Calu3 (cell line): ENCODE data around the gene ULK4. TPM values are rescaled to one million over a fixed set of nuclear protein-coding genes. Genes with fewer than 3 reads are reported as not detected.

Experiments used
- BruUV-seq: library from RNA; stranded (reverse); fragments of 400-500 nt; replicated peaks from 2 replicates; lab custom pipeline; 2021; lab: Mats Ljungman, UMichigan
- CTCF ChIA-PET: fragments of 300-600 bp; sonication (Branson Sonifier 250); formaldehyde crosslinking; loops from one replicate; lab custom pipeline; 2022; ENCODE audit warnings: antibody characterized with exemption; lab: Charles Lee
- DNase-seq: peaks from one replicate; pipeline ENCODE4 v3.0.0; 2022
- H3K27ac Mint-ChIP-seq: one replicate; pipeline ENCODE4 v1.8.0; 2022; ENCODE audit warnings: mixed read lengths; ENCODE audit not compliant: unreplicated experiment
- H3K27me3 Mint-ChIP-seq: one replicate; pipeline ENCODE4 v1.8.0; 2022; ENCODE audit warnings: mixed read lengths; ENCODE audit not compliant: unreplicated experiment
- H3K36me3 Mint-ChIP-seq: one replicate; pipeline ENCODE4 v1.8.0; 2022; ENCODE audit warnings: mild to moderate bottlenecking, moderate library complexity, mixed read lengths; ENCODE audit not compliant: insufficient read depth, unreplicated experiment
- H3K4me1 Mint-ChIP-seq: one replicate; pipeline ENCODE4 v1.8.0; 2022; ENCODE audit warnings: mild to moderate bottlenecking, low read depth, mixed read lengths; ENCODE audit not compliant: unreplicated experiment
- H3K4me3 Mint-ChIP-seq: one replicate; pipeline ENCODE4 v1.8.0; 2022; ENCODE audit warnings: mild to moderate bottlenecking, low read depth, moderate library complexity, mixed read lengths; ENCODE audit not compliant: unreplicated experiment
- H3K9me3 Mint-ChIP-seq: one replicate; pipeline ENCODE4 v1.8.0; 2022; ENCODE audit warnings: low read depth, mixed read lengths; ENCODE audit not compliant: unreplicated experiment
- intact Hi-C: fragments of 100-400 bp; cut with micrococcal nuclease; formaldehyde crosslinking; loops from one replicate; pipeline ENCODE4 v1.10.0; 2022; ENCODE audit not compliant: unreplicated experiment
- total RNA-seq: library from RNA; stranded (reverse); gene quantifications from 2 replicates; pipeline ENCODE4 v1.2.3, GENCODE V29; 2022
- TF ChIP-seq, protein P1 (sequence below): fragments of 200-600 bp; IDR thresholded peaks from one replicate; pipeline ENCODE4 v1.8.0; 2022; ENCODE audit warnings: antibody characterized with exemption; ENCODE audit not compliant: unreplicated experiment

ULK4 gene
- total RNA-seq, 1 experiment from 2014 or later, result 8.7 TPM

- TF ChIP-seq, protein P1, sequence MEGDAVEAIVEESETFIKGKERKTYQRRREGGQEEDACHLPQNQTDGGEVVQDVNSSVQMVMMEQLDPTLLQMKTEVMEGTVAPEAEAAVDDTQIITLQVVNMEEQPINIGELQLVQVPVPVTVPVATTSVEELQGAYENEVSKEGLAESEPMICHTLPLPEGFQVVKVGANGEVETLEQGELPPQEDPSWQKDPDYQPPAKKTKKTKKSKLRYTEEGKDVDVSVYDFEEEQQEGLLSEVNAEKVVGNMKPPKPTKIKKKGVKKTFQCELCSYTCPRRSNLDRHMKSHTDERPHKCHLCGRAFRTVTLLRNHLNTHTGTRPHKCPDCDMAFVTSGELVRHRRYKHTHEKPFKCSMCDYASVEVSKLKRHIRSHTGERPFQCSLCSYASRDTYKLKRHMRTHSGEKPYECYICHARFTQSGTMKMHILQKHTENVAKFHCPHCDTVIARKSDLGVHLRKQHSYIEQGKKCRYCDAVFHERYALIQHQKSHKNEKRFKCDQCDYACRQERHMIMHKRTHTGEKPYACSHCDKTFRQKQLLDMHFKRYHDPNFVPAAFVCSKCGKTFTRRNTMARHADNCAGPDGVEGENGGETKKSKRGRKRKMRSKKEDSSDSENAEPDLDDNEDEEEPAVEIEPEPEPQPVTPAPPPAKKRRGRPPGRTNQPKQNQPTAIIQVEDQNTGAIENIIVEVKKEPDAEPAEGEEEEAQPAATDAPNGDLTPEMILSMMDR, result no peak
- intact Hi-C loops, result no loop called here
- Mint-ChIP-seq H3K9me3 (no peaks in the 10 kb centered on the region), H3K4me3 (no peak overlapping the region), H3K4me1 (no peaks in the 10 kb centered on the region), H3K27ac (no peak overlapping the region), H3K36me3 (no peaks in the 10 kb centered on the region), H3K27me3 (no peaks in the 10 kb centered on the region)
- CTCF ChIA-PET, result no interaction called here
- no TSS peak for BruUV-seq
- DNase-seq, result no peak
Observed at GRCh38 chr3:41660510-41660909, 301.4 kb downstream of the ULK4 start.

- no peaks in the 10 kb centered on the region for H3K36me3 Mint-ChIP-seq
- no peak for DNase-seq
- BruUV-seq, result no TSS peak
- H3K4me1 Mint-ChIP-seq, result no peaks in the 10 kb centered on the region
- no peaks in the 10 kb centered on the region for H3K9me3 Mint-ChIP-seq
- no peak overlapping the region for H3K4me3 Mint-ChIP-seq
- CTCF ChIA-PET, result no interaction called here
- no peak overlapping the region for H3K27ac Mint-ChIP-seq
- H3K27me3 Mint-ChIP-seq, result no peaks in the 10 kb centered on the region
- intact Hi-C loops, result no loop called here
- TF ChIP-seq, protein P1, result no peak
Observed at GRCh38 chr3:41653571-41654239, 308.2 kb downstream of the ULK4 start.

DNA sequence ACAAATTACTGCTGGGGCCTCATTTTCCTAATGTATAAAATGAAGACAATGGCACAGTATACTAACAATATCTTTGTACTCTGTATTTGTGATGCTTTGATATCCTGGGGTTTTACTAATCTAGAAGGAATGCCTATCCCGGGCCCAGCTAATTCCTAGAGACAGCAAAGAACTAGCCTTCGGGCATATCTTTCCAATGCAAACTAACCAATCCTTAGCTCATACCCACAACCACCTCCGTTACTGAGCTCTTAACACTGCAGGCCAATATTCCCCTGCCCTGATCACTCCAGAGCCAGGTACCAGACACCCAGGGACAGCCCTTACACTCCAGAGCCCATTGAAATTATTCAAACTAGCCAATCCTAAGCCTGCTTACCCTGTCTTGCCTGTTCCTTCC, 309.0 kb downstream of the ULK4 start:
- no peak overlapping the region for H3K27ac Mint-ChIP-seq
- no peak for DNase-seq

DNA sequence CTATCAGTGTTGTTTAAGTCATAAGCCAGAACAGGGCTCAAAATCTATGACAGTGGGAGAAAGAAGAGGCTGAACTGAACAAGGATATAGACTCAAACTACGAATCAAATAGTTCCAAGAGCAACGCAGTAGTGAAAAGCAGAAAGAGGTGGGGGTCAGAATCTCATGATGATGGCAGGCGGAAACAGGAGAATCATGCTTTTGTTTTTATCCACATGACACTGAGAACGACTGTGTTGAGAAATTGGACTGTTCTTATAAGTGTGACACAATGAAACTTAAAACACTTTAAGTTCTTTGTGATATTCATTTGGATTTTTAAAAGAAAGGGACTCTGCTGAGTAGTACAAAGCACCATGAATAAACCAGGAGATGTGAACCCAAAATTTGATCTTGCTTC, 309.4 kb downstream of the ULK4 start:
- no TSS peak for BruUV-seq
- no peaks in the 10 kb centered on the region for H3K9me3 Mint-ChIP-seq
- no peaks in the 10 kb centered on the region for H3K27me3 Mint-ChIP-seq
- no peaks in the 10 kb centered on the region for H3K4me1 Mint-ChIP-seq
- no peak for DNase-seq
- no peak overlapping the region for H3K27ac Mint-ChIP-seq
- TF ChIP-seq, protein P1, result no peak
- no peaks in the 10 kb centered on the region for H3K36me3 Mint-ChIP-seq
- CTCF ChIA-PET, result no interaction called here
- intact Hi-C loops, result no loop called here
- H3K4me3 Mint-ChIP-seq, result no peak overlapping the region

More for the DNA sequence above, 309.0 kb downstream of the ULK4 start:
- Mint-ChIP-seq H3K27me3 (no peaks in the 10 kb centered on the region), H3K9me3 (no peaks in the 10 kb centered on the region), H3K36me3 (no peaks in the 10 kb centered on the region), H3K4me1 (no peaks in the 10 kb centered on the region), H3K4me3 (no peak overlapping the region)
- TF ChIP-seq, protein P1, result no peak
- intact Hi-C loops, result no loop called here
- no TSS peak for BruUV-seq
- CTCF ChIA-PET, result no interaction called here
